ENCODE data around the gene LITAFD.

LITAFD gene

DNA sequence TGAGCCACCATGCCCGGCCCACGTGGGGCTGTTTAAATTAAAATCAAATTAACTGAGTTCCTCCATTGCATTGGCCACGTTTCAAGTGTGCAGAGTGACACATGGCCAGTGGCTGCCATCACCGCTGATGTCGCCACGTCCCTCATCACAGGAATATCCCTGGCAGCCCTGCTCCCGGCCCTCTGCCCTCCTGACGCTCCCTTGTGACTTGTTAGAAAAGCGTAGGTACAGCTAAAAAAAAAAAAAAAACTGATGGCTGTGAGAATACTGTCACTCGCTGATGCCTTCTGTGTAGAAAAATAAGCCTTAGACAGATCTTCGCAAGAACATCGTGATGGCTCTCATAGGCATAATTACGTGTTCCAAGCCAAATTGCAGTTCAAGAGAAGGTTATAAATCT is 35.0 kb upstream of the LITAFD start:
- no peak overlapping the region for H3K4me3 Mint-ChIP-seq

DNA sequence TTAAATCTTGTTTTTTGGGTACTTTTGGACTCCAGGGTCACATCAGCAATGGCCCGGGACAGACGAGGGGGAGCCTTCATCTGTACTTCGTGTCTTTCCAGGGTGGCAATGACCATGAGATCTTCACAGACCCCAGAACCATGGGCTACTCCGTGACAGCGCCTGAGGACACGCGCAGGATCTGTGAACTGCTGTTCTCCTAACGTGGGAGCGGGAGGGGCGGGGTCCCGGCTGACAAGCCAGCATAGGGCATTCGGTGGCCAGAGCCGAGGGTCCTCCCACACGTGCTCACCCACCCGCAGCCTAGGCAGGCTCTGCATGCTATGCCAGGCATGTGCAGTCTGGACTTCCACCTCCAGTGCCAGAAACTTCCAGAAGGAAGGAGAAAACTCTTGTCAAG is 34.5 kb upstream of the LITAFD start:
- no peak for DNase-seq
- H3K27me3 Mint-ChIP-seq (ENCODE audit: low read depth, poor library complexity), result peaks cover 5% of the 10 kb centered on the region
- H3K36me3 Mint-ChIP-seq (ENCODE audit: low read depth), result peaks cover 49% of the 10 kb centered on the region
- peaks cover 52% of the 10 kb centered on the region for H3K4me1 Mint-ChIP-seq
- H3K27ac Mint-ChIP-seq, result peak overlapping the region; percentile 22
- TF ChIP-seq, protein P1, sequence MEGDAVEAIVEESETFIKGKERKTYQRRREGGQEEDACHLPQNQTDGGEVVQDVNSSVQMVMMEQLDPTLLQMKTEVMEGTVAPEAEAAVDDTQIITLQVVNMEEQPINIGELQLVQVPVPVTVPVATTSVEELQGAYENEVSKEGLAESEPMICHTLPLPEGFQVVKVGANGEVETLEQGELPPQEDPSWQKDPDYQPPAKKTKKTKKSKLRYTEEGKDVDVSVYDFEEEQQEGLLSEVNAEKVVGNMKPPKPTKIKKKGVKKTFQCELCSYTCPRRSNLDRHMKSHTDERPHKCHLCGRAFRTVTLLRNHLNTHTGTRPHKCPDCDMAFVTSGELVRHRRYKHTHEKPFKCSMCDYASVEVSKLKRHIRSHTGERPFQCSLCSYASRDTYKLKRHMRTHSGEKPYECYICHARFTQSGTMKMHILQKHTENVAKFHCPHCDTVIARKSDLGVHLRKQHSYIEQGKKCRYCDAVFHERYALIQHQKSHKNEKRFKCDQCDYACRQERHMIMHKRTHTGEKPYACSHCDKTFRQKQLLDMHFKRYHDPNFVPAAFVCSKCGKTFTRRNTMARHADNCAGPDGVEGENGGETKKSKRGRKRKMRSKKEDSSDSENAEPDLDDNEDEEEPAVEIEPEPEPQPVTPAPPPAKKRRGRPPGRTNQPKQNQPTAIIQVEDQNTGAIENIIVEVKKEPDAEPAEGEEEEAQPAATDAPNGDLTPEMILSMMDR (IDR thresholded peaks at IDR 0.05), result no peak
- no peaks in the 10 kb centered on the region for H3K9me3 Mint-ChIP-seq
- H3K4me3 Mint-ChIP-seq, result no peak overlapping the region

More for the DNA sequence above, 35.0 kb upstream of the LITAFD start:
- peaks cover 52% of the 10 kb centered on the region for H3K36me3 Mint-ChIP-seq (ENCODE audit: low read depth)
- TF ChIP-seq, protein P1 (IDR thresholded peaks at IDR 0.05), result no peak
- H3K4me1 Mint-ChIP-seq, result peaks cover 57% of the 10 kb centered on the region
- H3K9me3 Mint-ChIP-seq, result no peaks in the 10 kb centered on the region
- peak overlapping the region; percentile 13 for H3K27ac Mint-ChIP-seq
- no peak for DNase-seq
- H3K27me3 Mint-ChIP-seq (ENCODE audit: low read depth, poor library complexity), result peaks cover 5% of the 10 kb centered on the region

DNA sequence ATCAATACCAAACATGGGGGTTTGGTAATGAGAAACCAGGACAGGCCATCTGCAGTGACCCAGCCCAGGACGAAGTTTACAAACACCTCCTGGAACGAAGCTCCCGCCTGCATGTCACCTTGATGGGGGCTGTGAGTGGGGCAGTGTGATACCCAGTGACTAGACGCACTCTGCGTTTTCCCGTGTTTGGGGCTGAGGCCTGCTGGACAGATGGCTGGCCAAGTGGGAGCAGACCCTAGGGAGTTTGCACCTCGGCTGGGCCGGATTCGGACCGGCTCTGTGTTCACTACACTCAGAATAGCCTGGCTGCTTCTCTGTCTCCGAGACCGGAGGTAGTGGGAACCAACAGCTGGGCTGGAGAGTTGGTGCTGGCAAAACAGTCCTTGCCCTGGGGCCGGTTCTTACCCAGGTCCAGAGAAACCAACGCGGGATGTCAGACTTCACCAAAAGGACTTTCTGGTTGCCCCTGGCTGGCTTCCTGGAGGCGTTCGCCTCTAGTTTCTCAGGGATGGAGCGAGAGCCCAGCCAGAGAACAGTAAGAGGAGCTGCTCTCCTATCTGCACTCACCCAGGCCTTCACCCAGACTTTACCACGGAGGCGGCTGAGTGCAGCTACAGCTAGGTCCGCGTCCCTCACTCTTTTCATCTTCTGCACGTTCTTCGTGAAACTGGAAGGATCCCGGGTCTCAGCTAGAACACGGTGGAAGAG is 33.8 kb upstream of the LITAFD start:
- Mint-ChIP-seq H3K9me3 (no peaks in the 10 kb centered on the region), H3K36me3 (ENCODE audit: low read depth) (peaks cover 50% of the 10 kb centered on the region), H3K4me1 (peaks cover 53% of the 10 kb centered on the region), H3K27me3 (ENCODE audit: low read depth, poor library complexity) (peaks cover 5% of the 10 kb centered on the region), H3K27ac (peak overlapping the region; percentile 98), H3K4me3 (no peak overlapping the region)
- TF ChIP-seq, protein P1 (IDR thresholded peaks at IDR 0.05), result no peak
- DNase-seq, result no peak

DNA sequence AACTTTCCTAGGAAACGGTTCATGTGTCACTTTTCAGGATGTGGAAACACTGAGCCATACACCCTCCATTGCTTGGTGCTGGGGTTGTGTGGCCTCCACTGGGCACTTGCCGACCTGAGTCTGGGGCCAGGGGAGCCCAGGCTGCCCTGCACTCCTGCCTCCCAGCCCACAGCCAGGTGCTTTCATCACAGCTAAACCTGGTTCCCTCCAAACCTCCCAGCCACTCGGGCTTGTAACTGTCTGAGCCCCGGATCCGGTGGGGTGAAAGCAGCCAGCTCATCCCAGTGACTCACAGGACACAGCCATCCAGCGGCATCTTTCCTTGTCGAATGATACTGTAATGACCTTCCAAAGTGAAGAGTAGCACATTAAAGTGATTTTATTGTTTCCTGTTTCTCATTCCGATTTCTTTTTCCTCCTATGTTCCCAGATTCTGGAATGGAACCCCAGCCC is 33.2 kb upstream of the LITAFD start:
- Mint-ChIP-seq H3K27me3 (ENCODE audit: low read depth, poor library complexity) (peaks cover 5% of the 10 kb centered on the region), H3K4me3 (no peak overlapping the region), H3K27ac (peak overlapping the region; percentile 98), H3K4me1 (peaks cover 47% of the 10 kb centered on the region), H3K9me3 (no peaks in the 10 kb centered on the region), H3K36me3 (ENCODE audit: low read depth) (peaks cover 45% of the 10 kb centered on the region)
- TF ChIP-seq, protein P1 (IDR thresholded peaks at IDR 0.05), result no peak
- DNase-seq, result no peak

DNA sequence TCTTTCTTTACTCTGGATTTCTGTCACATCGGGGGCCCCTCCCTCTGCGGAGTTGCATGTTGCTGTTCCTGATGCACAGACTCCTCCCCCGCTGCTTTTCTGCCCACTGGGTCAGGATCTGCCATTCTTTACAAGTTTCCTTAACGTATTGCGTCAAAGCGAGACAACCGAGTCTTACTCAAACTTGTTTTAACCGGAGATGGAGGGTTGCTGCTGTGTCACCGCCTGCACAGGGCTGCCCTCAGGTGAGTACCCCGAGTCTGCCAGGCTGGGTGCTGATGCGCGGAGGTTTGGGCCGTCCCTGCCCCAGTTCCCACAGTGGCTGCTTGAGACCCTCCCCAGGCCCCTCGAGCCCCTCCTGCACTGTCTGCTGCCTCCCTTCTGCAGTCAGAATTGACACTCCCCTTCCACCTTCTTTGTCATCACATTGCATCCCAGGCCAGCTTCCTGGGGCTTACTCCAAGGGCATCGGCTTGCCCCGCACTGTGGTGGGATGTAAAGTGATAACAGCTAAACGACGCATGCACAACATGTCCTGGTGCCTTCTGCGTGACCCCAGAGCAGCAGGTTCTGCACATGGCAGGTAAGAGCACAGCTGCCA is 32.6 kb upstream of the LITAFD start:
- peaks cover 41% of the 10 kb centered on the region for H3K36me3 Mint-ChIP-seq (ENCODE audit: low read depth)
- no peaks in the 10 kb centered on the region for H3K9me3 Mint-ChIP-seq
- peaks cover 41% of the 10 kb centered on the region for H3K4me1 Mint-ChIP-seq
- TF ChIP-seq, protein P1 (IDR thresholded peaks at IDR 0.05), result no peak
- DNase-seq, result no peak
- no peak overlapping the region for H3K4me3 Mint-ChIP-seq
- peaks cover 5% of the 10 kb centered on the region for H3K27me3 Mint-ChIP-seq (ENCODE audit: low read depth, poor library complexity)
- peak overlapping the region; percentile 98 for H3K27ac Mint-ChIP-seq
